GM20000 (cell line): ENCODE measurements around the gene NRP1.

ENCODE experiments used
- DNase-seq: peaks from one replicate; pipeline ENCODE4 v3.0.0; 2012; ENCODE audit warnings: low spot score
- TF ChIP-seq, protein P1 (sequence below): IDR thresholded peaks from 2 replicates; pipeline ENCODE4 v1.5.1; 2012; ENCODE audit warnings: mild to moderate bottlenecking, control low read depth; ENCODE audit errors: extremely low read depth, missing control alignments

Gene NRP1

DNA sequence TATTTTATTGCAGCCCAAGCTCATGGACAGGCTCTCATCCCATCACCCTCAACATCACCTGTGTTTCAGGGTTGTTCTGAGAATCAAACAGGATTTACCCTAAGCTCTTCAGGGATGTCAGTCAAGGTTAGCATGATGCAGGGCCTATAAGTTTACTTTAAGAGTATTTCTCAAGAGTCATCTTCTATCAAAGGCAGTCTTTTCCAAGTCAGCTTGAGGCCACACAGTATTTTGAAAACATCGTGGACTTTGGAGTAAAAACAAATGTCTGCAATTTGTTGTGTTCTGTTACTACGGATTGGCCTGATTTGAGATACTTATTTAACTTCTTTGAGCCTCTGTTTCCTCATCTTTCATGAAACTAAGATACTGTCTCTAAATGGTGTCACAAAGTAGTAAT is 42.0 kb upstream of the NRP1 start:
- DNase-seq = no peak
- TF ChIP-seq, protein P1, sequence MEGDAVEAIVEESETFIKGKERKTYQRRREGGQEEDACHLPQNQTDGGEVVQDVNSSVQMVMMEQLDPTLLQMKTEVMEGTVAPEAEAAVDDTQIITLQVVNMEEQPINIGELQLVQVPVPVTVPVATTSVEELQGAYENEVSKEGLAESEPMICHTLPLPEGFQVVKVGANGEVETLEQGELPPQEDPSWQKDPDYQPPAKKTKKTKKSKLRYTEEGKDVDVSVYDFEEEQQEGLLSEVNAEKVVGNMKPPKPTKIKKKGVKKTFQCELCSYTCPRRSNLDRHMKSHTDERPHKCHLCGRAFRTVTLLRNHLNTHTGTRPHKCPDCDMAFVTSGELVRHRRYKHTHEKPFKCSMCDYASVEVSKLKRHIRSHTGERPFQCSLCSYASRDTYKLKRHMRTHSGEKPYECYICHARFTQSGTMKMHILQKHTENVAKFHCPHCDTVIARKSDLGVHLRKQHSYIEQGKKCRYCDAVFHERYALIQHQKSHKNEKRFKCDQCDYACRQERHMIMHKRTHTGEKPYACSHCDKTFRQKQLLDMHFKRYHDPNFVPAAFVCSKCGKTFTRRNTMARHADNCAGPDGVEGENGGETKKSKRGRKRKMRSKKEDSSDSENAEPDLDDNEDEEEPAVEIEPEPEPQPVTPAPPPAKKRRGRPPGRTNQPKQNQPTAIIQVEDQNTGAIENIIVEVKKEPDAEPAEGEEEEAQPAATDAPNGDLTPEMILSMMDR = no peak

- TF ChIP-seq, protein P1 = no peak
- no peak for DNase-seq
Observed at GRCh38 chr10:33373263-33373662, 38.8 kb upstream of the NRP1 start.

DNA sequence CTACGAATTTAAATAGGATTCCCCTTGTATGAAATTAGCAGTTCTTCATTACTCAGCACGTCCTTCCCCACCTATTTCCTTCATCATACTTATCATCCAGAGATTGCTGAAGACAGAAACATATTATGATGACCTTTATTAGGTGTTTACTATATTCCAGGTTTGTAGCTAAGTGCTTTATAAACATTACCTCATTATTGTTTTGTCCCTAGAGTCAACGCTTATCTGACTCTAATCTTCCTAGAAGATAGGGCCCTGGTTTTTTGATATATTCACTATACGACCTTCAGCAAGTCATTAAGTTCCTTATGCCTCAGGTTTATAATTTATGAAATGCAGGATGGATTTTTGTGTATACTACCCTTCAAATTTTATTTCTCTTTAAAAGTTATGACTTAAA is 36.8 kb upstream of the NRP1 start:
- DNase-seq = no peak
- TF ChIP-seq, protein P1 = no peak

GRCh38 chr10:33370434-33370930 is 36.0 kb upstream of the NRP1 start:
- TF ChIP-seq, protein P1 = no peak
- DNase-seq = no peak

DNA sequence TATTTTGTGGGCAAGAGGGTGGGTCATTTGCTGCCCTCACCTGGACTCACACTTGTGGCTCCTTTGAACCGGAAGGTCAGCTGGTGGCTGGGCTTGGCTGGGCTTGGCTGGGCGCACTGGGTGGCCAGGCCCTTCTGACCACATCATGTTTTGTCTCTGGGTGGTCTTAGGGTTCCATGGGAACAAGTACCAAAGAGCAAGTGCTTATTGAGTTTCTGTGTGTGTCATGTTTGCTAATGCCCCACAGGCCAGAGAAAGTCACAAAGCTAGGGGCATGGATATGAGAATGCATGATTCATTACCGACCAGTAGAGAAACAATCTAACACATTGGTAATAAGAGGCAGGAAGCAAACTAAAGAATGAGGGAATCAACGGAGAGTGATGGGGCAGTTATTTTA is 33.6 kb upstream of the NRP1 start:
- TF ChIP-seq, protein P1 = no peak
- no peak for DNase-seq

GRCh38 chr10:33365871-33366411 is 31.5 kb upstream of the NRP1 start:
- DNase-seq = no peak
- TF ChIP-seq, protein P1 = no peak

GRCh38 chr10:33365301-33365700 is 30.8 kb upstream of the NRP1 start:
- TF ChIP-seq, protein P1 = no peak
- DNase-seq = no peak
